Measurements from ENCODE around the gene CHCHD10.

GRCh38 chr22:23722724-23723123 lies 45.0 kb downstream of the CHCHD10 start:
- TF ChIP-seq CTCF (IDR thresholded peaks at IDR 0.05 in 8 of 11, conservative IDR thresholded peaks at IDR 0.05 in 3 of 11) (no peak), POLR2A (IDR thresholded peaks at IDR 0.05) (no peak)

Data from spleen (tissue), 7 donors.